GM12878 (cell line): ENCODE measurements around the gene CCDC68. TPM values are rescaled to one million over a fixed set of nuclear protein-coding genes. Genes with fewer than 3 reads are reported as not detected.

Experiments used
- ATAC-seq: fragments of 200-7000 bp; cut with Tn5 transposase; 3 replicates; pipeline ENCODE4 v1.9.1; 2020; ENCODE audit warnings: mild to moderate bottlenecking, moderate library complexity
- BruUV-seq: library from RNA; stranded (reverse); fragments of 400-500 nt; replicated peaks from 2 replicates; lab custom pipeline; 2021; lab: Mats Ljungman, UMichigan
- CTCF ChIA-PET: fragments of 300-600 bp; sonication (Branson Sonifier 250); formaldehyde crosslinking; extraction: SDS; loops from one replicate; lab custom pipeline; 2021; ENCODE audit warnings: inconsistent platforms; lab: Yijun Ruan, JAX
- POLR2A ChIA-PET: fragments of 350-600 bp; formaldehyde crosslinking; extraction: SDS; loops from one replicate; lab custom pipeline; 2021; ENCODE audit warnings: inconsistent platforms; lab: Charles Lee
- RAD21 ChIA-PET: fragments of 300-600 bp; sonication (Branson Sonifier 250); formaldehyde crosslinking; loops from one replicate; lab custom pipeline; 2023; ENCODE audit warnings: antibody characterized with exemption; ENCODE audit not compliant: unreplicated experiment; lab: Charles Lee
- SMC1A ChIA-PET: fragments of 300-600 bp; sonication (Branson Sonifier 250); formaldehyde crosslinking; loops from one replicate; lab custom pipeline; 2023; ENCODE audit not compliant: unreplicated experiment, uncharacterized antibody; lab: Charles Lee
- DNase-seq: peaks from one replicate; pipeline ENCODE4 v3.0.0-alpha.2; 2011; ENCODE audit warnings: low read depth, low spot score
- FAIRE-seq: peaks from 3 replicates; lab custom pipeline; 2011; peaks lifted over from hg19 to GRCh38; lab: Jason Lieb, UNC
- H2AFZ ChIP-seq: 2 replicates; pipeline ENCODE4 v1.6.0; 2011; ENCODE audit warnings: low read depth, low read length, control low read depth; ENCODE audit not compliant: control insufficient read depth
- H3K27ac ChIP-seq: 2 replicates; pipeline ENCODE4 v1.5.1; 2011; ENCODE audit warnings: control low read depth; ENCODE audit not compliant: control insufficient read depth, insufficient read depth
- H3K27me3 ChIP-seq, 2 experiments: replicated peaks in 1 of 2; 2 replicates each; pipeline versions ENCODE4 v1.6.0 to v1.6.1; 2011; ENCODE audit warnings: low read length in 1 of 2; ENCODE audit not compliant: control insufficient read depth in 2 of 2, insufficient read depth in 2 of 2
- H3K36me3 ChIP-seq, 2 experiments: 2 replicates each; pipeline ENCODE4 v1.5.1; 2011; ENCODE audit warnings: low read length in 1 of 2; ENCODE audit not compliant: control insufficient read depth in 2 of 2, insufficient read depth in 2 of 2
- H3K4me1 ChIP-seq: 2 replicates; pipeline ENCODE4 v1.6.1; 2011; ENCODE audit warnings: mild to moderate bottlenecking, low read length, moderate library complexity, mixed read lengths; ENCODE audit not compliant: control insufficient read depth, insufficient read depth
- H3K4me2 ChIP-seq: 2 replicates; pipeline ENCODE4 v1.6.0; 2011; ENCODE audit warnings: control low read depth; ENCODE audit not compliant: control insufficient read depth, insufficient read depth
- H3K4me3 ChIP-seq: fragments of 200-600 bp; sonication (generic); 2 replicates; pipeline ENCODE4 v1.5.1; 2016
- H3K79me2 ChIP-seq: 2 replicates; pipeline ENCODE4 v1.6.0; 2011; ENCODE audit warnings: low read length; ENCODE audit not compliant: control insufficient read depth, insufficient read depth
- H3K9ac ChIP-seq: 2 replicates; pipeline ENCODE4 v1.8.0; 2011; ENCODE audit warnings: low read length, control low read depth, mixed read lengths; ENCODE audit not compliant: control insufficient read depth, insufficient read depth
- H3K9me3 ChIP-seq: replicated peaks from 3 replicates; pipeline ENCODE4 v1.5.1; 2011; ENCODE audit warnings: mild to moderate bottlenecking, low read length; ENCODE audit not compliant: control insufficient read depth, insufficient read depth
- H4K20me1 ChIP-seq: 2 replicates; pipeline ENCODE4 v1.6.0; 2011; ENCODE audit not compliant: control insufficient read depth, insufficient read depth
- CREM ChIP-seq: IDR thresholded peaks from 2 replicates; pipeline ENCODE4 v1.6.1; 2014; ENCODE audit warnings: antibody characterized with exemption, low read depth
- CUX1 ChIP-seq: IDR thresholded peaks from 2 replicates; pipeline ENCODE4 v1.6.1; 2012; ENCODE audit warnings: improper control_type of control experiment, low read depth, low read length; ENCODE audit not compliant: insufficient replicate concordance
- GABPA ChIP-seq: IDR thresholded peaks from 2 replicates; pipeline ENCODE4 v1.6.1; 2014; ENCODE audit warnings: antibody characterized with exemption, low read depth, mild to moderate bottlenecking, inconsistent platforms
- IRF4 ChIP-seq: IDR thresholded peaks from 2 replicates; pipeline ENCODE4 v1.6.1; 2011; ENCODE audit warnings: low read depth, low read length
- NFXL1 ChIP-seq: fragments of 450-650 bp; IDR thresholded peaks from 2 replicates; pipeline ENCODE4 v1.6.1; 2017; ENCODE audit warnings: antibody characterized with exemption, mild to moderate bottlenecking, borderline replicate concordance
- NR2F1 ChIP-seq: fragments of 450-650 bp; conservative IDR thresholded peaks from 2 replicates; pipeline ENCODE4 v1.6.1; 2017; ENCODE audit warnings: mild to moderate bottlenecking
- PAX5 ChIP-seq: IDR thresholded peaks from 2 replicates; pipeline ENCODE4 v1.6.1; 2011; ENCODE audit warnings: low read depth, low read length, borderline replicate concordance
- SIX5 ChIP-seq: IDR thresholded peaks from 2 replicates; pipeline ENCODE4 v1.6.1; 2011; ENCODE audit warnings: mild to moderate bottlenecking, low read depth, low read length, moderate library complexity; ENCODE audit not compliant: severe bottlenecking
- TCF3 ChIP-seq: IDR thresholded peaks from 2 replicates; pipeline ENCODE4 v1.6.1; 2012; ENCODE audit warnings: low read depth, mild to moderate bottlenecking, low read length, borderline replicate concordance; ENCODE audit not compliant: insufficient read depth
- TCF7 ChIP-seq: IDR thresholded peaks from 2 replicates; pipeline ENCODE4 v1.6.1; 2014; ENCODE audit warnings: antibody characterized with exemption, borderline replicate concordance
- ZNF384 ChIP-seq: IDR thresholded peaks from 2 replicates; pipeline ENCODE4 v1.6.1; 2012; ENCODE audit warnings: low read depth, mild to moderate bottlenecking, low read length, improper control_type of control experiment, borderline replicate concordance
- ZSCAN29 ChIP-seq: fragments of 450-650 bp; IDR thresholded peaks from 2 replicates; pipeline ENCODE4 v1.6.1; 2017; ENCODE audit warnings: mild to moderate bottlenecking, moderate library complexity
- ZZZ3 ChIP-seq: IDR thresholded peaks from 2 replicates; pipeline ENCODE4 v1.6.1; 2011; ENCODE audit warnings: low read depth; ENCODE audit not compliant: control insufficient read depth, insufficient read length
- WGBS: methylation state at CpG from one replicate; pipeline ENCODE4 v1.1.6; 2016; ENCODE audit warnings: low lambda C conversion rate; ENCODE audit not compliant: insufficient replicate concordance, insufficient coverage; ENCODE audit errors: missing lambda C conversion rate; 5-methylcytosine and 5-hydroxymethylcytosine counted together
- in situ Hi-C: fragments of 300-500 bp; cut with MboI; formaldehyde crosslinking; loops from 9 replicates; pipeline ENCODE4 v1.14.3; 2018; ENCODE audit warnings: mixed read lengths
- intact Hi-C: fragments of 100-400 bp; cut with micrococcal nuclease; formaldehyde crosslinking; loops from one replicate; pipeline ENCODE4 v1.14.2; 2022; ENCODE audit not compliant: unreplicated experiment
- polyA plus RNA-seq, 11 experiments: library from polyadenylated mRNA; depleted of rRNA in 4 of 11; unstranded in 6 of 11; stranded (reverse) in 5 of 11; fragments of >200 nt; fragmentation: Nextera tagmentation in 4 of 11; fragmentation: Illumina TruSeq in 1 of 11; extraction: Ambion mirVana in 4 of 11; extraction: Trizol in 1 of 11; gene quantifications; 1 replicate in 1 of 11; 2 replicates in 10 of 11; pipeline versions ENCODE4 v1.2.1 to v1.2.3, GENCODE V29; 2011 to 2016; ENCODE audit warnings: inconsistent platforms in 2 of 11, missing spikeins in 2 of 11, low read depth in 1 of 11
- total RNA-seq, 4 experiments: library from RNA; depleted of rRNA in 3 of 4; stranded (reverse); fragments of >200 nt in 3 of 4; fragmentation: Illumina TruSeq in 1 of 4; extraction: Trizol in 1 of 4; gene quantifications; 2 replicates each; pipeline versions ENCODE4 v1.2.1 to v1.2.3, GENCODE V29; 2013 to 2021
- TF ChIP-seq, protein P1 (sequence below): IDR thresholded peaks from 2 replicates; pipeline ENCODE4 v1.6.1; 2011; ENCODE audit warnings: mild to moderate bottlenecking, low read depth, low read length, moderate library complexity; ENCODE audit not compliant: insufficient replicate concordance

Gene CCDC68
- total and polyA plus RNA-seq, 10 of the 15 experiments (the other 5 are each of a cell fraction or from before 2014, with no cell fraction given): 0.04 TPM; not detected in 9

- no peaks in the 10 kb centered on the region for H3K36me3 ChIP-seq
- FAIRE-seq (no peak), DNase-seq (no peak), ATAC-seq (no peak)
- H3K9me3 ChIP-seq: no peaks in the 10 kb centered on the region
- in situ Hi-C loops: no loop called here
- ChIA-PET POLR2A (no interaction called here), CTCF (no interaction called here), RAD21 (no interaction called here), SMC1A (interaction anchor here (0.9 to 1.2 kb wide), 2 partner anchors 12 to 44 kb away, joined by 3 read pairs; no protein-coding TSS in a partner anchor)
- no TSS peak for BruUV-seq
- intact Hi-C loops: no loop called here
- H3K79me2 ChIP-seq: no peaks in the 10 kb centered on the region
- 0% methylated on average over 2 of the region's 2 CpGs for WGBS
- no peaks in the 10 kb centered on the region for H4K20me1 ChIP-seq
- H2AFZ ChIP-seq: no peak overlapping the region
- H3K4me2 ChIP-seq: no peak overlapping the region
- H3K27me3 ChIP-seq: peaks cover 3 to 10% of the 10 kb centered on the region in 2 experiments
- H3K4me1 ChIP-seq: no peaks in the 10 kb centered on the region
- no peak overlapping the region for H3K27ac ChIP-seq
- TF ChIP-seq CUX1 (no peak), ZSCAN29 (no peak), GABPA (no peak), NFXL1 (no peak), PAX5 (no peak), ZZZ3 (no peak), NR2F1 (no peak), CREM (no peak), SIX5 (no peak), IRF4 (no peak), ZNF384 (no peak), TCF3 (no peak), TCF7 (no peak)
- TF ChIP-seq, protein P1, sequence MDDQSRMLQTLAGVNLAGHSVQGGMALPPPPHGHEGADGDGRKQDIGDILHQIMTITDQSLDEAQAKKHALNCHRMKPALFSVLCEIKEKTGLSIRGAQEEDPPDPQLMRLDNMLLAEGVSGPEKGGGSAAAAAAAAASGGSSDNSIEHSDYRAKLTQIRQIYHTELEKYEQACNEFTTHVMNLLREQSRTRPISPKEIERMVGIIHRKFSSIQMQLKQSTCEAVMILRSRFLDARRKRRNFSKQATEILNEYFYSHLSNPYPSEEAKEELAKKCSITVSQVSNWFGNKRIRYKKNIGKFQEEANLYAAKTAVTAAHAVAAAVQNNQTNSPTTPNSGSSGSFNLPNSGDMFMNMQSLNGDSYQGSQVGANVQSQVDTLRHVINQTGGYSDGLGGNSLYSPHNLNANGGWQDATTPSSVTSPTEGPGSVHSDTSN: no peak
- H3K9ac ChIP-seq: no peak overlapping the region
- no peak overlapping the region for H3K4me3 ChIP-seq
Measured at GRCh38 chr18:54957296-54957832, 1.9 kb downstream of the CCDC68 start.
